NCI-H226 (cell line): ENCODE data around the gene TMEM17.

Experiments used
- DNase-seq: peaks from one replicate; pipeline ENCODE4 v3.0.0-alpha.2; 2015

The TMEM17 gene

DNA sequence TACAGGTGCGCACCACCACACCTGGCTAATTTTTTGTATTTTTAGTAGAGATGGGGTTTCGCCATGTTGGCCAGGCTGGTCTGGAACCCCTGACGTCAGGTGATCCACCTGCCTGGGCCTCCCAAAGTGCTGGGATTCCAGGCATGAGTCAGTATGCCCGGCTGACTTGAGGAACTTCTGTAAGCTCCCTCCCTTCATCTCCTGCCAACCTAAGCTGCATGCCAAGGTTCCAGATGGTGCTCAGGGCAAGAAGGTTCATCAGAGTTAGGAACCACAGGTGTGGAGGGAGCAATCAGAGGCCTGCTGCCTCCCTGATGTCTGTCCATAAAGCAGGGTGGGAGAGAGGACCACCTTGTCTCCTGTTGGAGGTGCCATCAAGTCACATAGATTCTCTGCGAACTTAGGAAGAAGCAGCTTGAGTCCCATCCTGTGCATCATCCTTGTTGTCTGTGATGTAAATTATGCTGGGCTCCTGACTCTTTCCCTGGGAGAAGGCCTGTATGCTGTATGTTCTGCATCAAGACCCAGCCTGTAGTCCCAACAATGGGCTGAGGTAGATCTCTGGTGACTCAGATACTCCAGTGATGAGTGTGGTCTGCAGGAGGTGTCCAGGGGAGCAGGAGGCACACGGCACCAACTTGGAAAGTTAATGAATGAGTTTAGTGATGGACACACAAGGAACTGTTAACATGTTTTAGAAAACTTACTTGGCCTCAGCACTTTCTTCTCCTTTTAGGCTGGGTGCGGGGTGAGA lies 53.1 kb downstream of the TMEM17 start:
- DNase-seq = no peak

DNA sequence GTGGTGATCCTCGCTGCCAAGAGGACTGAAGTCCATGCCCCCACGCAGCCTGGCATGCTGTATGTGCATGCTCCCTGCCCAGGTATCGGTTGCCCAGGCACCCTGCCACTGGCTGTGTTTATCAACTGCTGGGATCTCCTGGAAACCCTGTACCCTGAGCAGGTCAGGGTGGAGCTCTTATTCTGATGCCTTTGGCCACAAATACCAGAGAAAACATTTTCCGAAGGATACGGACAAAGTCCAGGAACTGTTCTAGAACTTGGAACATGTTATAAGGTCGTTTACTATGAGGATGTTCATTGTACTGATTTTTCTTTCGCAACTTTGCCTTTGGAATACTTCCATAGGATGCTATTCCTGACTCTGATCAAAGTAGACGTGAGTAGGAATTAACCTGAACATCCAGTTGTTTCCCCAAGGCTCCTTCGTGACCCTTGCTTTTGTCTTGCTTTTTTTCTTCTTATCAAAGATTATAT lies 55.2 kb downstream of the TMEM17 start:
- no peak for DNase-seq
